ENCODE data around the gene IER2.

GRCh38 chr19:13127051-13127450 lies 23.2 kb upstream of the IER2 start:
- TF ChIP-seq POLR2A (IDR thresholded peaks at IDR 0.05; ENCODE audit: low read depth, low read length) (no peak), POLR2AphosphoS5 (IDR thresholded peaks at IDR 0.05; ENCODE audit: insufficient read depth, low read depth, low read length) (no peak), EZH2 (IDR thresholded peaks at IDR 0.05; ENCODE audit: borderline replicate concordance, low read depth, low read length, severe bottlenecking) (no peak), MYC (IDR thresholded peaks at IDR 0.05; ENCODE audit: low read depth, low read length) (no peak), FOS (IDR thresholded peaks at IDR 0.05; ENCODE audit: borderline replicate concordance, insufficient read depth, low read length) (no peak), GATA2 (IDR thresholded peaks at IDR 0.05; ENCODE audit: insufficient read depth, insufficient read length, low read depth, low read length) (no peak)
- TF ChIP-seq, protein P1, sequence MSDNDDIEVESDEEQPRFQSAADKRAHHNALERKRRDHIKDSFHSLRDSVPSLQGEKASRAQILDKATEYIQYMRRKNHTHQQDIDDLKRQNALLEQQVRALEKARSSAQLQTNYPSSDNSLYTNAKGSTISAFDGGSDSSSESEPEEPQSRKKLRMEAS (IDR thresholded peaks at IDR 0.05; ENCODE audit: insufficient read depth, insufficient read length), result no peak
- TF ChIP-seq, protein P2, sequence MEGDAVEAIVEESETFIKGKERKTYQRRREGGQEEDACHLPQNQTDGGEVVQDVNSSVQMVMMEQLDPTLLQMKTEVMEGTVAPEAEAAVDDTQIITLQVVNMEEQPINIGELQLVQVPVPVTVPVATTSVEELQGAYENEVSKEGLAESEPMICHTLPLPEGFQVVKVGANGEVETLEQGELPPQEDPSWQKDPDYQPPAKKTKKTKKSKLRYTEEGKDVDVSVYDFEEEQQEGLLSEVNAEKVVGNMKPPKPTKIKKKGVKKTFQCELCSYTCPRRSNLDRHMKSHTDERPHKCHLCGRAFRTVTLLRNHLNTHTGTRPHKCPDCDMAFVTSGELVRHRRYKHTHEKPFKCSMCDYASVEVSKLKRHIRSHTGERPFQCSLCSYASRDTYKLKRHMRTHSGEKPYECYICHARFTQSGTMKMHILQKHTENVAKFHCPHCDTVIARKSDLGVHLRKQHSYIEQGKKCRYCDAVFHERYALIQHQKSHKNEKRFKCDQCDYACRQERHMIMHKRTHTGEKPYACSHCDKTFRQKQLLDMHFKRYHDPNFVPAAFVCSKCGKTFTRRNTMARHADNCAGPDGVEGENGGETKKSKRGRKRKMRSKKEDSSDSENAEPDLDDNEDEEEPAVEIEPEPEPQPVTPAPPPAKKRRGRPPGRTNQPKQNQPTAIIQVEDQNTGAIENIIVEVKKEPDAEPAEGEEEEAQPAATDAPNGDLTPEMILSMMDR (IDR thresholded peaks at IDR 0.05; ENCODE audit: extremely low read depth in 1 of 2, insufficient read depth in 1 of 2, low read depth in 1 of 2, low read length in 2 of 2), result no peak

Data from endothelial cell of umbilical vein (primary cell).